C4-2B (cell line): ENCODE results near the gene CEL.

Source experiments
- ZFX ChIP-seq: fragments of 450-650 bp; IDR thresholded peaks from 2 replicates; pipeline ENCODE4 v1.6.1; 2017
- TF ChIP-seq, protein P1 (sequence below): fragments of 450-650 bp; conservative IDR thresholded peaks from 2 replicates; pipeline ENCODE4 v1.5.1; 2017; ENCODE audit warnings: mild to moderate bottlenecking

- TF ChIP-seq, protein P1, sequence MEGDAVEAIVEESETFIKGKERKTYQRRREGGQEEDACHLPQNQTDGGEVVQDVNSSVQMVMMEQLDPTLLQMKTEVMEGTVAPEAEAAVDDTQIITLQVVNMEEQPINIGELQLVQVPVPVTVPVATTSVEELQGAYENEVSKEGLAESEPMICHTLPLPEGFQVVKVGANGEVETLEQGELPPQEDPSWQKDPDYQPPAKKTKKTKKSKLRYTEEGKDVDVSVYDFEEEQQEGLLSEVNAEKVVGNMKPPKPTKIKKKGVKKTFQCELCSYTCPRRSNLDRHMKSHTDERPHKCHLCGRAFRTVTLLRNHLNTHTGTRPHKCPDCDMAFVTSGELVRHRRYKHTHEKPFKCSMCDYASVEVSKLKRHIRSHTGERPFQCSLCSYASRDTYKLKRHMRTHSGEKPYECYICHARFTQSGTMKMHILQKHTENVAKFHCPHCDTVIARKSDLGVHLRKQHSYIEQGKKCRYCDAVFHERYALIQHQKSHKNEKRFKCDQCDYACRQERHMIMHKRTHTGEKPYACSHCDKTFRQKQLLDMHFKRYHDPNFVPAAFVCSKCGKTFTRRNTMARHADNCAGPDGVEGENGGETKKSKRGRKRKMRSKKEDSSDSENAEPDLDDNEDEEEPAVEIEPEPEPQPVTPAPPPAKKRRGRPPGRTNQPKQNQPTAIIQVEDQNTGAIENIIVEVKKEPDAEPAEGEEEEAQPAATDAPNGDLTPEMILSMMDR, result no peak
- TF ChIP-seq ZFX, result no peak
Observed at GRCh38 chr9:133046900-133047295, 14.9 kb upstream of the CEL start.
